HG03575 (cell line): ENCODE results near the gene APBB2.

ENCODE experiments used
- ATAC-seq: cut with Tn5 transposase; IDR thresholded peaks from one replicate; pipeline ENCODE4 v1.9.1; 2021; ENCODE audit not compliant: unreplicated experiment, insufficient number of reproducible peaks, low FRiP score; ENCODE audit errors: extremely low read depth

The APBB2 gene

GRCh38 chr4:40789031-40789430 is 425.3 kb downstream of the APBB2 start:
- no peak for ATAC-seq

- no peak for ATAC-seq
These were observed 426.0 kb downstream of the APBB2 start for GRCh38 chr4:40788331-40788730.

- no peak for ATAC-seq
These were observed 428.6 kb downstream of the APBB2 start for GRCh38 chr4:40785727-40786126.

GRCh38 chr4:40782876-40783275 is 431.5 kb downstream of the APBB2 start:
- no peak for ATAC-seq

- ATAC-seq: no peak
These were observed 436.3 kb downstream of the APBB2 start for GRCh38 chr4:40778090-40778489.

DNA sequence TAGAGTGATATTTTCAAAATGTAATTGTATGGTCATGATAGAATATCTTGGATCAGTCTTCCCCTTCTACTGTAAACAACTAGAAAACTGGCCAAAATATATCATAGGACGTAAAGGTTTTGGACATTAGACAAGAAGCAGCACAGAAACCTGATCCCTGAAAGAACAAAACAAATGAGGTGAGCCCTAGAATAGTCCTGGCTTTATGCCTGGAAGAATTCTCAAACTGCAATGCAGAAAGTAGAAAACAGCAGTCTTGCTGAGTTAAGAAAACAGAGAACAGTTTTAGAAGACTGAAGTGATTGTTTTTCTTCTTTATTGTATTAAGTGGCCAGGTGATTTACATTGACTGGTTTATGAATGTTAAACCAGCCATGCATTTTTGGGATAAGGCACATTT is 445.1 kb downstream of the APBB2 start:
- no peak for ATAC-seq

- ATAC-seq: peak; percentile 98
These were observed 451.1 kb downstream of the APBB2 start for GRCh38 chr4:40763228-40763716.
